GM12875 (cell line): ENCODE results near the gene ASB18.

ENCODE experiments used
- H3K4me3 ChIP-seq: one replicate; pipeline ENCODE4 v1.5.1; 2011; ENCODE audit warnings: low read depth, low read length, control low read depth
- TF ChIP-seq, protein P1 (sequence below): IDR thresholded peaks from 2 replicates; pipeline ENCODE4 v1.5.1; 2011; ENCODE audit warnings: low read depth, mild to moderate bottlenecking, control low read depth, inconsistent platforms, low read length, moderate library complexity, borderline replicate concordance; ENCODE audit not compliant: insufficient read depth

Gene ASB18

DNA sequence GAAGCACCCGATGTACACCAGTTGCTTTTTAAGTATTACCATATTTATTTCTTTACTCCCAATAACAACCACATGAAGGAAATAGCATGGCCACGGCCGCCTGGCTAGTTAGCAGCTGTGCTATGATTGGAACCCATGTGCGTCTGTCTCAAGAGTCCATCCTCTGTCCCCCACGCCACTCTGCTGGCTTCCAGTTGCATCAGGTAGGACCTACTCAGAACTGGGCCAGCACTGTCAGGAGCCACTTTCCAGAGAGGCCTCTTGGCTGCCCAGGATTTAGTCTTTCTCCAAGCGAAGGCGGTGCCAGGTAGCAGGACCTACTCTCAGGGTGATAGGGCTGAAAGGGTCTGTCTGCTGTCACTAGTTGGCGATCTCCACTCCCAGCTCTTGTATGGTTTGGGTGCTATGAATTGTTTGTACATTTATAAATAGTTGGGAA is 22.1 kb downstream of the ASB18 start:
- TF ChIP-seq, protein P1, sequence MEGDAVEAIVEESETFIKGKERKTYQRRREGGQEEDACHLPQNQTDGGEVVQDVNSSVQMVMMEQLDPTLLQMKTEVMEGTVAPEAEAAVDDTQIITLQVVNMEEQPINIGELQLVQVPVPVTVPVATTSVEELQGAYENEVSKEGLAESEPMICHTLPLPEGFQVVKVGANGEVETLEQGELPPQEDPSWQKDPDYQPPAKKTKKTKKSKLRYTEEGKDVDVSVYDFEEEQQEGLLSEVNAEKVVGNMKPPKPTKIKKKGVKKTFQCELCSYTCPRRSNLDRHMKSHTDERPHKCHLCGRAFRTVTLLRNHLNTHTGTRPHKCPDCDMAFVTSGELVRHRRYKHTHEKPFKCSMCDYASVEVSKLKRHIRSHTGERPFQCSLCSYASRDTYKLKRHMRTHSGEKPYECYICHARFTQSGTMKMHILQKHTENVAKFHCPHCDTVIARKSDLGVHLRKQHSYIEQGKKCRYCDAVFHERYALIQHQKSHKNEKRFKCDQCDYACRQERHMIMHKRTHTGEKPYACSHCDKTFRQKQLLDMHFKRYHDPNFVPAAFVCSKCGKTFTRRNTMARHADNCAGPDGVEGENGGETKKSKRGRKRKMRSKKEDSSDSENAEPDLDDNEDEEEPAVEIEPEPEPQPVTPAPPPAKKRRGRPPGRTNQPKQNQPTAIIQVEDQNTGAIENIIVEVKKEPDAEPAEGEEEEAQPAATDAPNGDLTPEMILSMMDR: no peak

DNA sequence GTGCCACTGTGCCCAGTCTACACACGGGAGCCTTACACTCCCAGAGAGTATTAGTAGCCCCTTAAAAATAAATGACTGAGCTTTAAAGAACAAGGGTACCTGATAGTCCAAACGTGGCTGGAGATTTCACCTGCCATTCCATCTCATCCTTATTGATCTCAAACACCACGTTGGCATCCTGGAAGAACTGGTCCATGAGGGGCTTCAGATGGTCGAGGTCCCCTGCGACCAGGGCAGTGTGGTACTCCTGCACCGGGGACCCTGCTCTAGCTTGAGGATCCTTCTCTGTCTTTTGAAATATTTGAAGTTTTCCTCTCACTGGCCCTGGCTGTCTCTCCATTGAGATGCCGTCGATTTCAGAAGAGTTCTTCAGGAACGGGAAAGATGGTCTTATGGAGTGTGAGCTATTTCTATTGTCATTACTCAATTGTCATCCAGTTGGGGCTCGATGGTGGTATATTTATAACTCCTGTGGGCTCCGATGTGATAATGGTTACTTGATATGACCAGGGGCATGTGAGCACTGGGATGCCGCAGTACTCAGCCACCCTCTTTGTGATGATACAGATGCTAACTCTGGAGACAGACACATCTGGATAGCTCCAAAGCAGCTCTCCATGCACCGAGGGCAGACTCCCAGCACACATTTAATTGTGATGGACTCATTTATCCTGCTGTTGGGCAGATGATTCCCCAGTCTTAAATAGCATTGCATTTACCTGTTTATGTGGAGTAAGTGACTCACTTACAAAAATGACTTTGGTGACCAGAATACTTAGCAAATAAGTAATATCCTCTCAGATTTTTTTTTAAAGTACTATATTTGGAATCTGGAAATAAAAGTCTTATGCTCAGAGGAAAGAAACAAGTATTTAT is 22.8 kb downstream of the ASB18 start:
- TF ChIP-seq, protein P1: no peak
- H3K4me3 ChIP-seq: no peak overlapping the region

More for the DNA sequence above, 22.1 kb downstream of the ASB18 start:
- no peak overlapping the region for H3K4me3 ChIP-seq

DNA sequence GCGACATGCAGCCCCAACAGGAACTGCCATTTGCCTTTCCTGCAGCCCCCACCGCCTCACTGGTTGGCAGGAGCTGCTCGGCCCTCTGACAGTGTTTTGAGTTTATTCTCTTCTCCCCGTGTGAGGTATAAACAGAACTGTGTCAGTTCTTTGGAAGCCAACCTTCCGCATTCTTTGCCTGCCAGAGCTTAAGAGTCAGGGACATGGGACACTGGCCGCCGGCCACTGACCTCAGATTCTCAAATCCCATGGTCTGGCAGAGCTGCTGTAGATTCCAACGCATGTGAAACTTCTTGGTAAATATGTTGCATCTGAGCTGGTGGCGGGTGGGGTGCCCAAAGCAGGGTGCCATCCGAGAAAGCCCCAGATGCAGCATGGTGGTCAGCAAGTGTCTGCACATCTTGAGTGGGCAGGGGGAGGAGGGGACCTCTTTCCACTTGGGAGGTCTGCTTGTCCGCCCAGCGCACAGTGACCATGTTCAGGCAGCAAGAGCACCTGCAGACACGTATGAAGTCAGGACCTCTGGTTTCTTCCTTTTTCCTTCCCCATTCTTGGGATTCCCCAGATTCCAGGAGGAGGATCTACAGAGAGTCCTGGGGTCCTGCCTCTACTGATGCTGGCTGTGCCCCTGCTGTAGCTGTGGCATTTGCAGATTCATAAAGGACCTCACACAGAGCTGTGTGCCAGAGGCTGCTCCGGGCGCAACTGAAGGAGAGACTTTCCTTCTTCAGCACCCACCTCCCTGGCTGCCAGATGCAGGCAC is 23.8 kb downstream of the ASB18 start:
- TF ChIP-seq, protein P1: no peak
- no peak overlapping the region for H3K4me3 ChIP-seq

DNA sequence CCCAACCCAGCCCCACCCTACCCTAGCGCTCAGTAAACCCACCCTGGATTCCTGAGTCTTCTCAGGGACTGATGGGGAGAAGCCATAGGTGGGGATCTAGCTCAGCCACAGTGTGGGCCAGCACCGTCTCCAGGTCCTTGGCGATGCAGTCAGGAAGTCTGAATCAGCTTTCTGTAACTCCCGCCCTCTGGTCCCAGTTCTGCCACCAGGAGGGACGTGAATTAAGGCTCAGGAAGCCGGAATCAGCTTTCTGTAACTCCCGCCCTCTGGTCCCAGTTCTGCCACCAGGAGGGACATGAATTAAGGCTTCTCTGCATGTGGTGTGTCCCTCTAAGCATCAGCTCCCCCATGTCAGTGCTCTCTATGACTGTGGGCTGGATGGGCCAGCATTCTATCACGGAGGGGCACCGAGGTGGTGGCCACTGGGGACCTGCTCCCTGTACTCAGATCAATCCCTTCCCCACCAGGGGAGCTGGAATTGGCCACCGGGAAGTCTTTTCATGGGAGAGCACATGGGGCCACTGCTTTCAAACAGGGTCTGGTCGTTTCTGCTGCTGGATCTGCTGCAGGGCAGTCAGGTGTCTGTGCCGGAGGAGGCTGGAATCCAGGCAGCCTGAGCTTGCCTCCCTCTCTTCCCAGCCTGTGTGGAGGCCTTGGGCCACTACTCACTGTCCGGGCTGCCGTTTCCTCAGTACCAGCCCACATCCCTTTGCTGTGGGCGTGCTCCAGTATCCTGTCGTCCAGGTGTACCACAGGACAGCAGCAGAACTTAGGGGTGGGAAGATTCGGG is 24.7 kb downstream of the ASB18 start:
- H3K4me3 ChIP-seq: no peak overlapping the region
- TF ChIP-seq, protein P1: no peak

DNA sequence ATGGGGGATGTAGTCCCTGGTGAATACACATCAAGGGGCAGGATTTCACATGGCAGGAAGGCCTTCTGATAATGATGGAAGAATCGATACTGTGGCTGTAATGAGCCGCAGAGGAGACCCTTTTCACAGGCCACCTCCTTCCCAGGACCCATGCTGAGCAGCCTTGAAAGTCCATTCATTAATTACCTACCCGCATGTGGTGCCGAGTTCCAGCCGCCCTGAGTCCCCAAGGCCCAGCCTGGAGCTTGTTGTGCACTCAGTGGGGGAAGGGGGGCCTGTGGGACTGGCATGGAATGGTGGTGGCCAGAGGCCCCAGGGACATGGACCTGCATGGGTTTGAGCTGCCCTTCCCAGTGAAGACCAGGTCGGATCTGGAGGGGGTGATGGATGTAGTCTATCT is 25.5 kb downstream of the ASB18 start:
- H3K4me3 ChIP-seq: no peak overlapping the region
- TF ChIP-seq, protein P1: no peak

DNA sequence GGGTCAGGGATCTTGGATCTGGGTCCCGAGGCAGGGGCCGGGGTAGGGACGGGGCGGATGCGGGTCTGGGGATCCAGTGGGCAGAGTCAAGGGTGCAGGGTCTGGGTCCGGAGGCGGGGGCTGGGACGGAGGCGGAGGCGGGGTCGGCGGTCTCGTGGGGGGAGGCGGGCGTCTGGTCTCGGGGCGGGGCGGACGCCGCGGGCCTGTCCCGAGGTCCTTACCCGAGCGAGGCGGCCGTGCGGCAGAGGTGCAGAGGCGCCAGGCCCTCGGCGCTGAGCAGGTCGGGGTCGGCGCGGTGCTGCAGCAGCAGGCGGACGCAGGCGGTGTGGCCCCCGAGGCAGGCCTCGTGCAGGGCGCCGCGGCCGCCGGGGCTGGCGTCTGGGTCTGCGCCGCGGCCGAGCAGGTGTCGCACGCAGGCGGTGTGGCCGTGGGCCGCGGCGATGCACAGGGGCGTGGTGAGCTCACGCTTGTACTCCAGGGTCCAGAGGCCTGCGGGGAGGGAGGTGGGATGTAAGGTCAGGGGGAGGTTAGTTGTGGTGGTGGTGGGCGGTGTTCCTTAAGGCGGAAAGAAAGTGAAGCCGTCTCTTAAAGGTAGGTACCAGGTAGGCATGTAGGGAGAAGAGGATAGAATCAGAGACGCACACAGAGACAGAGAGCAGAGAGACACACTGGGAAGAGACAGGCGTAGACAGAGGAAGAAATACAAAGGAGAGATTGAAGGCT is 26.6 kb downstream of the ASB18 start:
- no peak overlapping the region for H3K4me3 ChIP-seq
- TF ChIP-seq, protein P1: no peak
